Germinal center (tissue), 1 donor: Measurements from ENCODE around the gene MTUS2.

ENCODE experiments used
- DNase-seq: peaks from one replicate; pipeline ENCODE4 v3.0.0; 2012; ENCODE audit warnings: mixed read lengths, low spot score

Gene MTUS2

GRCh38 chr13:29239653-29240525, 419.8 kb downstream of the MTUS2 start:
- no peak for DNase-seq

GRCh38 chr13:29254626-29255370, 434.7 kb downstream of the MTUS2 start:
- no peak for DNase-seq

DNA sequence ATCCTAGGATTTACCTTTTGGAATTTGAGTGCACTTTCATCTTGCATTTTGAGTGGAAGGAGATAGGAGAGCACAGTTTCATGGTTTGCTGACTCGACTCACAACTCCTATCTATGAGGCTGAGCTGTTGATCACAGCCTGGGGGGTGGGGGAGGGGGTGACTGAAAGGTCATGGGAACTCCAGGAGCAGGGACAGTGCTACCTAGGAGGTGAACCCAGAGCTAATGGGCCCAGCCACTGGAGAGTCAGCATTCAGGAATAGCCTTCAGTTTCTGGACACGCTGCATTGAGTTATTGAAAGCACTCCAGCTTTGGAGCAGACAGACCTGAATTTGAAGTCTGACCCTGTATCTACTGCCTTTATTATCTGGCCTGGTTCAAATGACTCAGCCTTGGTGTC, 435.4 kb downstream of the MTUS2 start:
- DNase-seq: no peak

DNA sequence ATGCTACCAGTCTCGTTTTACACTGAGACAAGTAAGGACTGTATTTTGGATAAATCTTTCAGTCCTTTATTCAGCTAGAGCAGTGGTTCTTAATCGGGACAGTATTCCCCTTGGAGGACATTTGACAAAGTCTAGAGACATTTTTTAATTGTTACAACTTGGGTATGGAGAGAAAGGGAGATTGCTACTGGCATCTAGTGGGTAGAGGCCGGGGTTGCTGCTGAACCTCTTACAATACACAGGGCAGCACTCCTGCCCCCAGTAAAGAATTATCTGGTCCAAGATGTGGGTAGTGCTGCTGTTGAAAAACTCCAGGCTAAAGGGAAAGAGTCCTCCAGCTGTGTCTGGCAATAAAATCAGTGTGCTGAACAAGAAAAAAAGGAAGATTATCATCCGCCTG, 440.5 kb downstream of the MTUS2 start:
- DNase-seq: no peak

- no peak for DNase-seq
These were observed 446.1 kb downstream of the MTUS2 start for GRCh38 chr13:29266261-29266660.

- no peak for DNase-seq
These were observed 446.9 kb downstream of the MTUS2 start for GRCh38 chr13:29266756-29267733.

DNA sequence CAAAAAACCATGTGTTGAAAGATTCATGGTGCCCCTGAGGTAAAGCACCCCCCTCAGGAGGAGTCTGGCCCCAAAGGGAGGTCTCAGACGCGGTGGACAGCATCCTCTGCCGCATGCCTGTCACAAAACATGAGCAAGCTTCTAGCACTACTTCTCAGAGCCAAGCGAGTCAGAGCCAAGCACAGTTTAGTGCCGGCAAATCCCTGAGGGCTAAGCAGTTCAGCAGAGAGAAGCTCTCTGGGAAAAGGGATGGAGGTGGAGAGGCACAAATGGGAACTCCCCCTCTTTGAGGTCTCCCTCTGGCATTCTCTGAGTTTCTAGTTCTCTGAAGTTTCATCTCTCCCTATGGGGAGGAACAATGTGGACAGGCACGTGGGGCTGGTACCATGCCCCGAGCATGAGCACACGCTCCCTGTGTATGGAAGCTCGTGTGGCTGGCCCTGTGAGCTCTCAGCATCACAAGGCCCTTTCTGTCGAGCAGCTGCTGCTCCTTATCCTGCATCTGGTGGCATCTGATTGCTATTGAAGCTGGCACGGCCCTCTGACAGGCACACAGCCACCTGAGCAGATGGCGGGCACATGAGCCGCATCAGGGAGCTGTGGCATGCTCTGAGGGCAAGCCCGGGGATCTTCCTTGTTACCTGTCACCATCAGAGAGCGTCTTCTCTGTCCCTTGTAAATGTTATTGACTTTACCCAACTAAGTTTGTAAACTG, 450.3 kb downstream of the MTUS2 start:
- no peak for DNase-seq

DNA sequence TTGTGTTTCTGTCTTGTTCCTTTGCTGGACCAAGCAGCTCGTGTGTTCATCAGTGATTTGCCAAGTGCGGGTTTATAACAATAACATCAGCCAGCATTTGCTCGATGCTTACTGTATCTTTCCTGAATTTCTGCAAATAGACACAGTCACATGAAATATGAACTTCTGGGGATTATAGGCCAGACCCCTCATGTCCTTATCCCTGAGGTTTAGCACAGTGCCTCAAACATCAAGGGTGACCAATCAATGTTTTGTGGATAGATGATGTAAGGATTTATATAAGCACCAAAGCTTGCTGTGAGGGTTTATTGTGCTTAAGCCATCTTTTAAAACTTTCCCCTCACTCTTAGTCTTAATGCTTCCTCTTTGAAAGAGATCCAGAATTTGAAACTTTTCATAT, 451.5 kb downstream of the MTUS2 start:
- DNase-seq: no peak

GRCh38 chr13:29279356-29280254, 459.5 kb downstream of the MTUS2 start:
- no peak for DNase-seq

- no peak for DNase-seq
These were observed 461.9 kb downstream of the MTUS2 start for GRCh38 chr13:29281932-29282495.

GRCh38 chr13:29284726-29285125, 464.6 kb downstream of the MTUS2 start:
- no peak for DNase-seq

- no peak for DNase-seq
These were observed 467.1 kb downstream of the MTUS2 start for GRCh38 chr13:29287237-29287636.

DNA sequence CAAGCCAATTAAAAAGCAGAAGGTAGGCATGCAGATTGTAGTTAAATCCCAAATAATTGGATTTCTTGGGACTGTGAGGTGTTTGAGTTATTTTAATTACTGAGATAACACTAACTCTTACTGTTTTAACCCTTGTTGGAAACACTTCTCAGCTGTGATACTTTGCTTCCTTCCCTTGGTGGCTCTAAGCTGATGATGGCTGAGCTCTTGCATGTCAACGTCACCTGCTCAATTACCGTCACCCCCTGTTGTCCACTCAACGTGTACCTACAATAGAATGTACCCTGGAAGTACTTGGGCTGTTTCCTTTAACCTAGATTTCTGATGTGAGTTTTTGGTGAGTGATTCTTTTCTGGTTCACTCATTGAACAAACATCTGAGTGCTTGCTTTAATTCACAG, 471.9 kb downstream of the MTUS2 start:
- no peak for DNase-seq

DNA sequence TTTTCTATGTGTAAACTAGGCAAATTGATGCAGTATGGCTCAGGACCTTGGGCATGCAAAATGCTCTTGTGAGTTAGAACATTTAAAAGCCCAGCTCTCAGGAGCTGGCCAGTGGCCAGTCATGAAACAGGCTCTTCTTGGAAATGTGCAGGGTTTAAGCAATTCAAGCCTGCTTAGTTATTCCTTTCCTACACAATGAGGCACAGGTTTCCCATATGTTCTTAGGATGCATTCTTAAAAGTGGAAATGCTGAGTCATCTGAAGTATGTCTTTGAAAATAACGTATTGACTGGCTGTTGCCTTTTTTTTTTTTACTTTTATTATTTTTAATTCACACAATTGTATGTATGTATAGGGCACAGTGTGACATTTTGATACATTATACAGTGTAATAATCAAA, 474.7 kb downstream of the MTUS2 start:
- no peak for DNase-seq

DNA sequence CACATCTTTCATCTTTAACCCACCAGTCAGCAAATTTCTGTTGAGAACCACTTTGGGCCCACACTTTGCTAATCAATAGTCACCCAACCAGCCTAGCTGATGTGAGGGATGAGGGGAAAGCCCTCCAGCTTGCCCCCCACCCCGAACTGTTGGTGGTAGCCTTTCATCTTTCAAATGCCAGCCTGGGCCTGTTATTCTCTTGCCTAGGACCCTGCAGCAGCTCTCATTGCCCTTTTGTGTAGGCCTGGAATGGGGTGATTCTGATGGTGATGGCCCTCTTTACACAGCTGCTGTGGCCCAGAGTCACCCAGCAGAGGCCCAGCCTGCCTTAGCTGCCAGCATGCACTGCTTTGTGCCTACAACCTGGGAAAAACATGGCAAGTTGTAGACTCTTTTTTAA, 480.9 kb downstream of the MTUS2 start:
- DNase-seq: no peak

DNA sequence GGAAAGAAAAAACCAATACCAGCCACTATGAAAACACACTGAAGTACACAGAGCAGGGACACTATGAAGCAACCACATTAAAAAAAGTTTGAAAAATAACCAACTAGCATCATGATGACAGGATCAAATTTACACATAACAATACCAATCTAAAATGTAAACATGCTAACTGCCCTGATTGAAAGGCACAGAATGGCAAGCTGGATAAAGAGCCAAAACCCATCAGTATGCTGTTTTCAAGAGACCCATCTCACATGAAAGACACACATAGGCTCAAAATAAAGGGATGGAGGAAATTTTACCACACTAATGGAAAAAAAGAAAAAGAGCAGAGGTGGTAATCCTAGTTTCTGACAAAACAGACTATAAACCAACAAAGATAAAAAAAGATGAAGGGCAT, 484.0 kb downstream of the MTUS2 start:
- no peak for DNase-seq

DNA sequence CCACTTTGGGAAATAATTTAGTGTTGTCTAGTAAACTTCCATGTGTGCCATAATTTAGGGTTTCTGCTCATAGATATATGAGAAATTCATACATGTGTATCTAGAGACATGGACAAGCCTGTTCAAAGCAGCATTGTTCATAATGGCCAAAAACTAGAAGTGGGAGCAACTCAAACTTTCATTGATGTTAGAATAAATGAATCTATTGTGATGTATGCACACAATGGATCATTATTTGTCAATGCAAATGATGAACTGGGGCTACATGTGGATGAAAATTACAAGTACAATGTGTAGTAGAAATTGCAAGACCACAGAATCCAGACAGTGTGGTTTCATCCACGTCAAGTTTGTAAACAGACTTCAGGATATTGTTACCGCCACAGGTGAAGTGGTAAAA, 490.7 kb downstream of the MTUS2 start:
- no peak for DNase-seq

GRCh38 chr13:29315847-29316246, 495.7 kb downstream of the MTUS2 start:
- DNase-seq: no peak

DNA sequence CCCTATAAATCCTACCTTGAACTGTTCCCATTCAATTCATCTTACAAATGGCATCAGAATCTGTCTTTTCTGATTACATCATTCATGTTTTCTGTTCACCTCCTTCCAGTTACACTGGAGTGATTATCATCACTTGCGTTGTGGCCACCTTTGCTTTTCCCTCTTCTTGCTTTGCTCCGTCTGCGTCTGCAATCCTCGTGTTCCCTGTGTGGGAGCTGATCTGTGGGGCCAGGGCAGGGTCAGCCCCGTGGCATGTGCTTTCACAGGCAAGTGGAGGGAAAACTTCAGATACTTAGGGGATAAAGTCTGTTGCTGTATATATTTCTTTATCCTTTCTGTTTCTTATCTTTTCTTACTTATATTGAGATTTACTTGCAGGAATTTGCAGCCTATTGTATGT, 497.7 kb downstream of the MTUS2 start:
- no peak for DNase-seq

DNA sequence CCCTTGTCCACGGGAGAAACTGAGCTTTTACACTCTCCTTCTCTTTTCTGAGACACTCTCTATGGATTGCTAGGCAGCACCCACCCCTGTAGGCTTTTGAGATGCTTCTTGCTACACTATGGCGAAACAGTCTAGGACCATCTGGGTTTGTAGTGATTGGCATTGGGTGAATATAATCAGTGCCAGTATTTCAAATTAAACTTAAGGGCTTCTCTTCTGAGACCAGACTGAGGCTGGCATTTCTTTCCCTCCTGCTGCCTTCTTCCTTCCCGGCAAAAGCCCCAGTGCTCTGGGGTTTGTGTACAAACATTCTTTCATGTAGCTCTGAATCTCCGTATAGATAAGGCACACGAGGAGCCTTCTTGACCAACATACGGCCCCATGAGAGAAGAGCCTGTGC, 498.6 kb downstream of the MTUS2 start:
- no peak for DNase-seq
